Activated CD4-positive, alpha-beta T cell treated with anti-CD3 and anti-CD28 coated beads, Interleukin-2, Interleukin-4, amounts not matched to agents 100 ng/mL and 50 ng/mL, durations not matched to agents 16 hours and 8 hours (primary cell): ENCODE measurements around the gene FEZF1.
"Not testable (repeated sequence)": the region's sequence is repeated elsewhere in the genome, so short reads cannot be mapped to it uniquely, and the experiment has no call there.

Experiments used
- DNase-seq: peaks from one replicate; pipeline ENCODE4 v3.0.0-alpha.2; 2020; ENCODE audit warnings: low spot score

Gene FEZF1

GRCh38 chr7:122307228-122307621 is 2.7 kb upstream of the FEZF1 start:
- DNase-seq: no peak

- no peak for DNase-seq
These were observed 2.0 kb upstream of the FEZF1 start for GRCh38 chr7:122306320-122307227.

DNA sequence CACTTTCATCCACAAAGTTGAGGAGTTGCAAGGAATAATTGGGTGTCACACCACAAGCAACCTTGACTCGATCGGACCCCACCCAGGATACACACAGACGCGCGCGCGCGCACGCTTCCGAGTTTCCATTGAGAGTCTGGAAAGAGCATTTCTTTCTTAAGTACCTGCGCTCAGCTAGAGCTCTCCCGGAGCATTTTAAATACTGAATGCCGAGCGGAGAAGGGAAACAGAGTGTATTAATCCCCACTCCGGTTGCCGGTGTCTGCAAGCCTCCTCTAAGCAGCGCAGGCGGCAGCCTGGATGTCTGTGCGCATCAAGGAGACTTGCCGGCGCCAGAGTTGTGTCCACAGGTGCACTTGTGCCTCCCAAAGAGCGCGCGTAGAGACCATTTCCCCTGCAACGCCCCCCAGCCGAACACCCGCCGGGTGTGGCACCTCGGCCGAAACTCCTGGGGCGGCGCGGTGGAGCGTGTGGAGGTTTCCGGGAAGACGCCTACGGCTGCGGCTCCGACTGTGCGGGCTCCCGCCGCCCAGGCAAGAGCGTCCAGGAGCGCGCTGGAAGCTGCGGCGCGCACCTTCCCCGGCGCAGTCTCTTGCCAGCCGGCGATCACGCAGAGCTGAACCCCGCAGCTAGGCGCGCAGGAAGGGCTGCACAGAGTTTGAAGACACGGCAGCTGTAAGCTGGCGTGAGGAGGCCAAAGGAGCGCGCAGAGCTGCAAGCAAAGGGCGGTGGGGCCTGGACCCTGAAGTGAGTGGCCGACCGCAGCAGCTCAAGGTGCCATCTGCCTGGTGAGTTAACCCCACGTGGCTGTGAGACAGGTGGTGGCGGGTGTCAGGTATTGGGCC is 1.1 kb upstream of the FEZF1 start:
- DNase-seq: no peak

- DNase-seq: no peak
These were observed 459 bp upstream of the FEZF1 start for GRCh38 chr7:122304996-122305421.

GRCh38 chr7:122303531-122304318 is 825 bp downstream of the FEZF1 start:
- DNase-seq: no peak

GRCh38 chr7:122302761-122303530 is 1.6 kb downstream of the FEZF1 start:
- no peak for DNase-seq

DNA sequence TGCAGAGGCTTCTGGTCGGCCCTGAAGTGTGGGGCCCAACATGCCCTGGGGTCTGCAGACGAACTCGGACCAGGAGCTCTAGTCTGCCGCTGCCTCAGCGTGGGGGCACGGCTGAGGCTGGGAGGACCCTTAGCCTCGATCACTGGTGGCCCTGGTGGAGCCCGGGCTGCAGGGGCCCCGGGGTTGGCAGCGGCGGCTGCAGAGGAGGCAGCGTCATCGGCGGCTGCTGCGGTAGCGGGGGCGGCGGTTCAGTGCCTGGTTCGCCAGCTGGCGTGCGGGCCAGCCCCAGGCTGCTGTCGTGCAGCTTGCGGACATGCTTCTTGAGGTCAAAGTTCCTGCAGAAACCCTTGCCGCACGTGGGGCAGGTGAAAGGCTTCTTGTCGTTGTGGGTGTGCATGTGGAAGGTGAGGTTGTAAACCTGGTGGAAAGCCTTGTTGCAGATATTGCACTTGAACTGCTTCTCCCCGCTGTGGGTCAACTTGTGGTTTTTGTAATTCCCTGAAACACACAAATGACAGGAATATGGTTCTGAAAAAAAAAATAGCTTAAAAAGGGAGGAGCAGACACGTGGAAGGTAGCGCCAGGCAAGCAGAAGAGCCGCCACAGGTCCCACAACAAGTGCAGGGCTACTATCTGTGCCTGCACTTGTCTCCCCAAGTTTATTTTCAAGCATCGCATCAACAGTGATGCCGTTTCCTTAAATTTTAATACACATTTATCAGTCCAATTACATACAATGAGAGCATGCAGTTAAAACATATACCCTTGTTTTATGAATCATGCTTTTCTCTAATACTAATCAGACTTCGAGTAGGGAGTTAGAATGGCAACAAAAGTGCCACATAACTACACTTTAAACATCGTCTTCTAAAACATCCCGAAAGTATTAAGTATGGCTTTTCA is 2.4 kb downstream of the FEZF1 start:
- DNase-seq: no peak

GRCh38 chr7:122300956-122301833 is 3.4 kb downstream of the FEZF1 start:
- no peak for DNase-seq

- DNase-seq: no peak
These were observed 4.2 kb downstream of the FEZF1 start for GRCh38 chr7:122300211-122300932.

GRCh38 chr7:122299624-122300210 is 4.8 kb downstream of the FEZF1 start:
- DNase-seq: no peak

- DNase-seq: no peak
These were observed 5.9 kb downstream of the FEZF1 start for GRCh38 chr7:122298618-122299017.

- DNase-seq: no peak
These were observed 6.4 kb downstream of the FEZF1 start for GRCh38 chr7:122298131-122298530.

DNA sequence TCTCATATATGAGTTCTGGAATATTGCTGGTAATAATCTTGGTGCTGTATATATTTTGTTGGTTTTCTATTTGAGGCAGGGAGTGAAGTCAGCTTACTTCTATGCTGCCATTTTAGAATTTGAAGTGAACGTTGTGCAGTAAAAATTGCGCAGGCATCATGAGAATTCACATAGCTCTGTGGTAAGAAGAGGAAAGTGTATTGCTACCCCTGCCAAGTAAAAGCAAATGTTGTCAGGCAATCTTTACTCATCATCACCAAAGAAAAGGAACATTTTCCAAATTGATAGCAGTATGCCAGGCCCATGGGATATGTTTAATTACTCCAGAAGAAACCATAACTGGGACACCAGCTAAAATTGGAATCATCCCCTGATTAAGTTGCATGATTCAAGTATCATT is 13.4 kb downstream of the FEZF1 start:
- no peak for DNase-seq

- DNase-seq: no peak
These were observed 14.1 kb downstream of the FEZF1 start for GRCh38 chr7:122290476-122290875.

- no peak for DNase-seq
These were observed 15.1 kb downstream of the FEZF1 start for GRCh38 chr7:122289426-122289825.

DNA sequence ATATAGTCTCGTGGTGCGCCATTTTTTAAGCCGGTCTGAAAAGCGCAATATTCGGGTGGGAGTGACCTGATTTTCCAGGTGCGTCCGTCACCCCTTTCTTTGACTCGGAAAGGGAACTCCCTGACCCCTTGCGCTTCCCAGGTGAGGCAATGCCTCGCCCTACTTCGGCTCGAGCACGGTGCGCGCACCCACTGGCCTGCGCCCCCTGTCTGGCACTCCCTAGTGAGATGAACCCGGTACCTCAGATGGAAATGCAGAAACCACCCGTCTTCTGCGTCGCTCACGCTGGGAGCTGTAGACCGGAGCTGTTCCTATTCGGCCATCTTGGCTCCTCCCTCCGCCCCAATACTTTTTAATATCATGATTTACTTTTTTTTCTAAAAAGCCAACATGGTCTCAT is 19.9 kb downstream of the FEZF1 start:
- not testable (repeated sequence) for DNase-seq

- DNase-seq: no peak
These were observed 31.4 kb downstream of the FEZF1 start for GRCh38 chr7:122273117-122273516.

DNA sequence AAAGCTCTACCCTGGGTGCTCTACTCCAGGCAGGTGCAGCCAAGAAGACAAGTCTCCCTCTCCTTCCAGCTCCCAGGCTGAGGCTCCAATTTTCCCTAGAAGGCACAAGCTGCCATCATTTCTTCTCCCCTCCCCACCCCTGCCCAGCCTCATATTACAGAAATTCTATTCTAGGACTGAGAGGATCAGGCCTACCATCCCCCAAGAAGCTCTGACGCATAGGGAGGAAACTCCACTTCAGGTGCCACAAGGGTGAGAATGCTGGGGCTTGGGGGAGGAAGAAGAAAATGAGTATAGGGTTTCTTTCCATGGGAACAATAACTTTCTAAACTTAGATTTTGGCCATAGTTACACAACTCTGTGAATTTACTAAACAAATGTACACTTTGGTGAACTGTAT is 35.3 kb downstream of the FEZF1 start:
- DNase-seq: no peak
